HepG2 (cell line): Measurements from ENCODE around the gene CLCN4. TPM values are rescaled to one million over a fixed set of nuclear protein-coding genes. Genes with fewer than 3 reads are reported as not detected.
A peak's percentile ranks its signal among the peaks of the same experiment; 100 is the strongest.

Experiments used
- BORCS8-MEF2B ChIP-seq: sonication (generic); formaldehyde crosslinking; IDR thresholded peaks from 2 replicates; pipeline ENCODE4 v1.8.0; 2022; ENCODE audit warnings: mild to moderate bottlenecking, missing genetic modification reagents
- EEA1 ChIP-seq: sonication (generic); formaldehyde crosslinking; IDR thresholded peaks from 2 replicates; pipeline ENCODE4 v1.5.1; 2020; ENCODE audit warnings: mild to moderate bottlenecking, missing genetic modification reagents, borderline replicate concordance
- FOXA1 ChIP-seq, 2 experiments: fragments of 450-650 bp in 1 of 2; sonication (generic) in 1 of 2; formaldehyde crosslinking in 1 of 2; IDR thresholded peaks; 2 replicates each; pipeline versions ENCODE4 v1.4.0 to v1.6.1; 2016 to 2020; ENCODE audit warnings: missing genetic modification reagents in 1 of 2
- GPN1 ChIP-seq: sonication (generic); formaldehyde crosslinking; IDR thresholded peaks from 2 replicates; pipeline ENCODE4 v1.5.1; 2020; ENCODE audit warnings: missing genetic modification reagents, borderline replicate concordance
- HMG20A ChIP-seq: IDR thresholded peaks from 2 replicates; pipeline ENCODE4 v1.6.1; 2016; ENCODE audit warnings: borderline replicate concordance
- HMG20B ChIP-seq: conservative IDR thresholded peaks from 2 replicates; pipeline ENCODE4 v1.6.1; 2016; ENCODE audit warnings: missing genetic modification reagents, missing compliant biosample characterization
- KAT2B ChIP-seq: fragments of 150-350 bp; IDR thresholded peaks from 2 replicates; pipeline ENCODE4 v1.6.1; 2014; ENCODE audit warnings: low read depth, low read length, borderline replicate concordance
- KDM5A ChIP-seq: fragments of 200-600 bp; sonication (generic); IDR thresholded peaks from 2 replicates; pipeline ENCODE4 v1.7.0; 2018; ENCODE audit warnings: antibody characterized with exemption, mild to moderate bottlenecking, low read length, borderline replicate concordance
- MEIS2 ChIP-seq: sonication (generic); formaldehyde crosslinking; IDR thresholded peaks from 2 replicates; pipeline ENCODE4 v1.9.0; 2021; ENCODE audit warnings: mild to moderate bottlenecking, missing genetic modification reagents
- RORA ChIP-seq: sonication (generic); formaldehyde crosslinking; IDR thresholded peaks from 2 replicates; pipeline ENCODE4 v1.5.0; 2020; ENCODE audit warnings: mild to moderate bottlenecking, missing genetic modification reagents, moderate library complexity
- RXRB ChIP-seq: IDR thresholded peaks from 2 replicates; pipeline ENCODE4 v1.6.1; 2016; ENCODE audit warnings: borderline replicate concordance, missing genetic modification reagents, missing compliant biosample characterization
- ZFP37 ChIP-seq: sonication (generic); formaldehyde crosslinking; IDR thresholded peaks from 2 replicates; pipeline ENCODE4 v1.4.0; 2020; ENCODE audit warnings: missing genetic modification reagents, borderline replicate concordance
- ZNF547 ChIP-seq: sonication (generic); formaldehyde crosslinking; IDR thresholded peaks from 2 replicates; pipeline ENCODE4 v1.5.1; 2020; ENCODE audit warnings: mild to moderate bottlenecking, missing genetic modification reagents
- ZNF652 ChIP-seq: IDR thresholded peaks from 2 replicates; pipeline ENCODE4 v1.6.1; 2016; ENCODE audit warnings: low read depth, borderline replicate concordance
- ZNF687 ChIP-seq: sonication (generic); formaldehyde crosslinking; IDR thresholded peaks from 2 replicates; pipeline ENCODE4 v1.5.1; 2020; ENCODE audit warnings: mild to moderate bottlenecking, missing genetic modification reagents, moderate library complexity
- ZNF781 ChIP-seq: sonication (generic); formaldehyde crosslinking; IDR thresholded peaks from 2 replicates; pipeline ENCODE4 v1.5.1; 2020; ENCODE audit warnings: borderline replicate concordance, mild to moderate bottlenecking, missing genetic modification reagents; ENCODE audit errors: not compliant biosample characterization
- ZSCAN20 ChIP-seq: sonication (generic); formaldehyde crosslinking; IDR thresholded peaks from 2 replicates; pipeline ENCODE4 v1.4.0; 2020; ENCODE audit warnings: missing genetic modification reagents, mild to moderate bottlenecking, borderline replicate concordance
- polyA plus RNA-seq, 8 experiments: library from polyadenylated mRNA; depleted of rRNA in 3 of 8; stranded (reverse) in 7 of 8; unstranded in 1 of 8; fragments of >200 nt; fragmentation: Illumina TruSeq in 4 of 8; extraction: Trizol in 4 of 8; gene quantifications; 2 replicates each; pipeline versions ENCODE4 v1.2.1 to v1.2.3, GENCODE V29; 2011 to 2016; ENCODE audit warnings: low read depth in 4 of 8, missing spikeins in 1 of 8, mixed read lengths in 1 of 8; ENCODE audit not compliant: insufficient read depth in 1 of 8
- total RNA-seq, 5 experiments: library from RNA; depleted of rRNA; stranded (reverse); fragments of >200 nt; fragmentation: Illumina TruSeq; extraction: Trizol; gene quantifications; 2 replicates each; pipeline ENCODE4 v1.2.3, GENCODE V29; 2016; ENCODE audit warnings: low read depth in 1 of 5
- TF ChIP-seq, protein P1 (sequence below): sonication (generic); formaldehyde crosslinking; IDR thresholded peaks from 2 replicates; pipeline ENCODE4 v1.5.0; 2020; ENCODE audit warnings: missing genetic modification reagents
- TF ChIP-seq, protein P2 (sequence below): sonication (generic); formaldehyde crosslinking; IDR thresholded peaks from 2 replicates; pipeline ENCODE4 v1.4.0; 2020; ENCODE audit warnings: missing genetic modification reagents, borderline replicate concordance
- TF ChIP-seq, protein P3 (sequence below), 2 experiments: sonication (generic) in 1 of 2; formaldehyde crosslinking in 1 of 2; IDR thresholded peaks; 2 replicates each; pipeline versions ENCODE4 v1.4.0 to v1.6.1; 2018 to 2020; ENCODE audit warnings: missing genetic modification reagents in 2 of 2, borderline replicate concordance in 1 of 2, low read depth in 1 of 2, mild to moderate bottlenecking in 1 of 2, missing biosample characterization in 1 of 2

The CLCN4 gene
- total and polyA plus RNA-seq, 2 of the 13 experiments (the other 11 are each of a cell fraction or from before 2014, with no cell fraction given), result 1.8 to 2.5 TPM

DNA sequence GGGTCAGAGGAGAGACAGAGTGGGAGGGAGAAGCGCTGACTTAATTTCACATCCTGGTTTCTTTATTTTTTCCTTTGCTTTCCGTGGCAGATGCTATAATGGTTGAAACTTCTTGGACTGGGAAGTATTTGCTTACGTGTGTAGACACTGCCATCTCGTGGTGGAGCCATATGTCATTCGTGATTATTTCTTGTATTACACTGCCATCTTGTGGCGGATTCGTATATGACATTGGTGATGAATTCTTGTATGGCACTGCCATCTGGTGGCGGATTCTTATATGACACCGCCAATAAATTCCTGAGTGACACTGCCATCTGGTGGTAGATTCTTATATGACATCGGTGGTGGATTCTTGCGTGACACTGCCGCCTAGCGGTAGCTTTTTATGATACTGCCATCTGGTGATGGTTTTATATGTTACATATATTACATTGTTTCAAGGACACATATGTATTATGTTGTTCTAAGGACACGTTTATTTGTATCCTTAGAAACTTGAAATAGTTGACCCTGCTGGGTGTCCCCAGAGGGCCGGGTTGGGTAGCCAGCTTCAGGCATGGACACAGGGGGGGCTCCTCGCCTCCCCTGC, 37.3 kb upstream of the CLCN4 start (continued):
- TF ChIP-seq FOXA1 (IDR thresholded peaks at IDR 0.05) (no peak), FOXA1 (CRISPR knock-in tag; IDR thresholded peaks at IDR 0.05) (peak; percentile 12; the same call in 1 of the 2 replicates), MEIS2 (no peak), ZNF781 (CRISPR knock-in tag) (no peak), RORA (CRISPR knock-in tag) (no peak), ZNF687 (CRISPR knock-in tag) (no peak), ZSCAN20 (CRISPR knock-in tag) (no peak), EEA1 (CRISPR knock-in tag) (no peak), ZFP37 (CRISPR knock-in tag) (no peak), BORCS8-MEF2B (CRISPR knock-in tag) (no peak), HMG20B (CRISPR knock-in tag) (no peak), KDM5A (no peak), HMG20A (CRISPR knock-in tag) (peak; percentile 11; the same call in 1 of the 2 replicates), GPN1 (no peak), ZNF547 (no peak), RXRB (CRISPR knock-in tag) (peak; percentile 58; the same call in 1 of the 2 replicates), ZNF652 (CRISPR knock-in tag) (no peak), KAT2B (no peak)
- TF ChIP-seq, protein P1, sequence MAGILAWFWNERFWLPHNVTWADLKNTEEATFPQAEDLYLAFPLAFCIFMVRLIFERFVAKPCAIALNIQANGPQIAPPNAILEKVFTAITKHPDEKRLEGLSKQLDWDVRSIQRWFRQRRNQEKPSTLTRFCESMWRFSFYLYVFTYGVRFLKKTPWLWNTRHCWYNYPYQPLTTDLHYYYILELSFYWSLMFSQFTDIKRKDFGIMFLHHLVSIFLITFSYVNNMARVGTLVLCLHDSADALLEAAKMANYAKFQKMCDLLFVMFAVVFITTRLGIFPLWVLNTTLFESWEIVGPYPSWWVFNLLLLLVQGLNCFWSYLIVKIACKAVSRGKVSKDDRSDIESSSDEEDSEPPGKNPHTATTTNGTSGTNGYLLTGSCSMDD (CRISPR knock-in tag), result no peak
- TF ChIP-seq, protein P2, sequence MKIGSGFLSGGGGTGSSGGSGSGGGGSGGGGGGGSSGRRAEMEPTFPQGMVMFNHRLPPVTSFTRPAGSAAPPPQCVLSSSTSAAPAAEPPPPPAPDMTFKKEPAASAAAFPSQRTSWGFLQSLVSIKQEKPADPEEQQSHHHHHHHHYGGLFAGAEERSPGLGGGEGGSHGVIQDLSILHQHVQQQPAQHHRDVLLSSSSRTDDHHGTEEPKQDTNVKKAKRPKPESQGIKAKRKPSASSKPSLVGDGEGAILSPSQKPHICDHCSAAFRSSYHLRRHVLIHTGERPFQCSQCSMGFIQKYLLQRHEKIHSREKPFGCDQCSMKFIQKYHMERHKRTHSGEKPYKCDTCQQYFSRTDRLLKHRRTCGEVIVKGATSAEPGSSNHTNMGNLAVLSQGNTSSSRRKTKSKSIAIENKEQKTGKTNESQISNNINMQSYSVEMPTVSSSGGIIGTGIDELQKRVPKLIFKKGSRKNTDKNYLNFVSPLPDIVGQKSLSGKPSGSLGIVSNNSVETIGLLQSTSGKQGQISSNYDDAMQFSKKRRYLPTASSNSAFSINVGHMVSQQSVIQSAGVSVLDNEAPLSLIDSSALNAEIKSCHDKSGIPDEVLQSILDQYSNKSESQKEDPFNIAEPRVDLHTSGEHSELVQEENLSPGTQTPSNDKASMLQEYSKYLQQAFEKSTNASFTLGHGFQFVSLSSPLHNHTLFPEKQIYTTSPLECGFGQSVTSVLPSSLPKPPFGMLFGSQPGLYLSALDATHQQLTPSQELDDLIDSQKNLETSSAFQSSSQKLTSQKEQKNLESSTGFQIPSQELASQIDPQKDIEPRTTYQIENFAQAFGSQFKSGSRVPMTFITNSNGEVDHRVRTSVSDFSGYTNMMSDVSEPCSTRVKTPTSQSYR (CRISPR knock-in tag), result no peak
- TF ChIP-seq, protein P3, sequence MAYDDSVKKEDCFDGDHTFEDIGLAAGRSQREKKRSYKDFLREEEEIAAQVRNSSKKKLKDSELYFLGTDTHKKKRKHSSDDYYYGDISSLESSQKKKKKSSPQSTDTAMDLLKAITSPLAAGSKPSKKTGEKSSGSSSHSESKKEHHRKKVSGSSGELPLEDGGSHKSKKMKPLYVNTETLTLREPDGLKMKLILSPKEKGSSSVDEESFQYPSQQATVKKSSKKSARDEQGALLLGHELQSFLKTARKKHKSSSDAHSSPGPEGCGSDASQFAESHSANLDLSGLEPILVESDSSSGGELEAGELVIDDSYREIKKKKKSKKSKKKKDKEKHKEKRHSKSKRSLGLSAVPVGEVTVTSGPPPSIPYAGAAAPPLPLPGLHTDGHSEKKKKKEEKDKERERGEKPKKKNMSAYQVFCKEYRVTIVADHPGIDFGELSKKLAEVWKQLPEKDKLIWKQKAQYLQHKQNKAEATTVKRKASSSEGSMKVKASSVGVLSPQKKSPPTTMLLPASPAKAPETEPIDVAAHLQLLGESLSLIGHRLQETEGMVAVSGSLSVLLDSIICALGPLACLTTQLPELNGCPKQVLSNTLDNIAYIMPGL (CRISPR knock-in tag; IDR thresholded peaks at IDR 0.05; ENCODE audit: borderline replicate concordance in 1 of 2, low read depth in 1 of 2), result peak; percentile 91 to 97
